Activated CD8-positive, alpha-beta memory T cell treated with anti-CD3 and anti-CD28 coated beads, Interleukin-2, amount 50 U/mL, for 4 hours (primary cell): ENCODE data around the gene RPSA.

Experiments used
- DNase-seq: peaks from one replicate; pipeline ENCODE4 v3.0.0-alpha.2; 2020

RPSA gene

GRCh38 chr3:39460677-39461076, 54.2 kb downstream of the RPSA start:
- no peak for DNase-seq
